ENCODE measurements around the gene TC2N. TPM values are rescaled to one million over a fixed set of nuclear protein-coding genes. Genes with fewer than 3 reads are reported as not detected.
"Not testable (repeated sequence)": the region's sequence is repeated elsewhere in the genome, so short reads cannot be mapped to it uniquely, and the experiment has no call there.

The TC2N gene
- total RNA-seq = 1.7 and 46.2 TPM in 2 replicates

GRCh38 chr14:91867316-91867988, at the start of gene TC2N:
Gene TC2N (minus strand): TSS chr14:91867536. CDS start chr14:91813769, 53,767 bp downstream.
- DNase-seq (ENCODE audit: low read depth in 2 of 2) = no peak

GRCh38 chr14:91912035-91912434, 44.7 kb upstream of the TC2N start:
- DNase-seq (ENCODE audit: low read depth in 2 of 2) = no peak

GRCh38 chr14:91911474-91912032, 44.2 kb upstream of the TC2N start:
- DNase-seq (ENCODE audit: low read depth in 2 of 2) = peak; percentile 49 to 70

- DNase-seq (ENCODE audit: low read depth in 2 of 2) = no peak
Measured at GRCh38 chr14:91910196-91910595, 42.9 kb upstream of the TC2N start.

- no peak for DNase-seq (ENCODE audit: low read depth in 2 of 2)
Measured at GRCh38 chr14:91906374-91906773, 39.0 kb upstream of the TC2N start.

GRCh38 chr14:91904956-91905645, 37.8 kb upstream of the TC2N start:
- DNase-seq (ENCODE audit: low read depth in 2 of 2) = no peak

- DNase-seq (ENCODE audit: low read depth in 2 of 2) = no peak
Measured at GRCh38 chr14:91904483-91904882, 37.1 kb upstream of the TC2N start.

- no peak for DNase-seq (ENCODE audit: low read depth in 2 of 2)
Measured at GRCh38 chr14:91903070-91903469, 35.7 kb upstream of the TC2N start.

- no peak for DNase-seq (ENCODE audit: low read depth in 2 of 2)
Measured at GRCh38 chr14:91902336-91902735, 35.0 kb upstream of the TC2N start.

GRCh38 chr14:91901449-91902226, 34.3 kb upstream of the TC2N start:
- DNase-seq (ENCODE audit: low read depth in 2 of 2) = no peak

- DNase-seq (ENCODE audit: low read depth in 2 of 2) = peak in 1 of 2 donors; percentile 14
Measured at GRCh38 chr14:91899806-91900205, 32.5 kb upstream of the TC2N start.

- DNase-seq (ENCODE audit: low read depth in 2 of 2) = peak in 1 of 2 donors; percentile 42
Measured at GRCh38 chr14:91899213-91899612, 31.9 kb upstream of the TC2N start.

GRCh38 chr14:91898372-91898771, 31.0 kb upstream of the TC2N start:
- no peak for DNase-seq (ENCODE audit: low read depth in 2 of 2)

GRCh38 chr14:91897716-91898115, 30.4 kb upstream of the TC2N start:
- DNase-seq (ENCODE audit: low read depth in 2 of 2) = not testable (repeated sequence)

- DNase-seq (ENCODE audit: low read depth in 2 of 2) = no peak
Measured at GRCh38 chr14:91897106-91897701, 29.9 kb upstream of the TC2N start.

- no peak for DNase-seq (ENCODE audit: low read depth in 2 of 2)
Measured at GRCh38 chr14:91896419-91896818, 29.1 kb upstream of the TC2N start.

- DNase-seq (ENCODE audit: low read depth in 2 of 2) = no peak
Measured at GRCh38 chr14:91893669-91894068, 26.3 kb upstream of the TC2N start.

- DNase-seq (ENCODE audit: low read depth in 2 of 2) = peak in 1 of 2 donors; percentile 48
Measured at GRCh38 chr14:91893007-91893406, 25.7 kb upstream of the TC2N start.

GRCh38 chr14:91891721-91892220, 24.4 kb upstream of the TC2N start:
- DNase-seq (ENCODE audit: low read depth in 2 of 2) = no peak

GRCh38 chr14:91891101-91891500, 23.8 kb upstream of the TC2N start:
- DNase-seq (ENCODE audit: low read depth in 2 of 2) = no peak

- peak in 1 of 2 donors; percentile 18 for DNase-seq (ENCODE audit: low read depth in 2 of 2)
Measured at GRCh38 chr14:91890291-91890749, 23.0 kb upstream of the TC2N start.
